GM08714 (cell line): Measurements from ENCODE around the gene PCBP2.

Experiments
- H3K4me3 ChIP-seq: fragments of 200-500 bp; sonication (Bioruptor generic); 2 replicates; pipeline ENCODE4 v1.5.1; 2014; ENCODE audit warnings: mild to moderate bottlenecking, low read length, inconsistent platforms
- ZNF274 ChIP-seq: IDR thresholded peaks from 2 replicates; pipeline ENCODE4 v1.6.1; 2012; ENCODE audit warnings: mild to moderate bottlenecking, low read depth, low read length

PCBP2 gene

GRCh38 chr12:53500776-53501614 is 49.1 kb downstream of the PCBP2 start, which contains the start of gene TARBP2:
Gene TARBP2, plus strand, starts transcription at chr12:53501283. Its CDS starts 126 bp downstream, at chr12:53501409.
- H3K4me3 ChIP-seq = peak within 1 kb of the TSS; percentile 71
- TF ChIP-seq ZNF274 = no peak

DNA sequence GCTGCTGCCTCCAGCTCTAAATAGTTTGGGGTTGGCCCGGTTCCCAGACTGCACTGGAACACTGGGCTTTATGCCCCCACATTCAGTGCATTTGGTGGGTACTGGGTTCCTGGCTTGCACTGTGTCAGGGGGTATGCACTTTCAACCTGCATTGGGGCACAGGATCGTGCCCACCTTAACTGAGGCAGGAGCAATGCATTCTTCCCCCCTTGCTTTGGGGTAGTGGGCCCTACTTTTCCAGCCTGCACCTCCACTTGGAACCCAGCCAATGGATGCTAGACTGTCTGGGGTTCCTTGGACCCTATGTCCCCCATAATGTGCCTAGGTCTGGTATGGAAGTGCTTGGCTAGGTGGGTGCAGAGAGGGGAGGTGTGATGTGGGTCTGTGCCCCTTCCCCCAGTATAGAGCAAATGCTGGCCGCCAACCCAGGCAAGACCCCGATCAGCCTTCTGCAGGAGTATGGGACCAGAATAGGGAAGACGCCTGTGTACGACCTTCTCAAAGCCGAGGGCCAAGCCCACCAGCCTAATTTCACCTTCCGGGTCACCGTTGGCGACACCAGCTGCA is 49.8 kb downstream of the PCBP2 start:
- no peak for TF ChIP-seq ZNF274
- peak overlapping the region; percentile 68 for H3K4me3 ChIP-seq

- peak overlapping the region; percentile 68; the same call in 1 of the 2 replicates for H3K4me3 ChIP-seq
- TF ChIP-seq ZNF274 = no peak
Measured at GRCh38 chr12:53502331-53502730, 50.4 kb downstream of the PCBP2 start.

DNA sequence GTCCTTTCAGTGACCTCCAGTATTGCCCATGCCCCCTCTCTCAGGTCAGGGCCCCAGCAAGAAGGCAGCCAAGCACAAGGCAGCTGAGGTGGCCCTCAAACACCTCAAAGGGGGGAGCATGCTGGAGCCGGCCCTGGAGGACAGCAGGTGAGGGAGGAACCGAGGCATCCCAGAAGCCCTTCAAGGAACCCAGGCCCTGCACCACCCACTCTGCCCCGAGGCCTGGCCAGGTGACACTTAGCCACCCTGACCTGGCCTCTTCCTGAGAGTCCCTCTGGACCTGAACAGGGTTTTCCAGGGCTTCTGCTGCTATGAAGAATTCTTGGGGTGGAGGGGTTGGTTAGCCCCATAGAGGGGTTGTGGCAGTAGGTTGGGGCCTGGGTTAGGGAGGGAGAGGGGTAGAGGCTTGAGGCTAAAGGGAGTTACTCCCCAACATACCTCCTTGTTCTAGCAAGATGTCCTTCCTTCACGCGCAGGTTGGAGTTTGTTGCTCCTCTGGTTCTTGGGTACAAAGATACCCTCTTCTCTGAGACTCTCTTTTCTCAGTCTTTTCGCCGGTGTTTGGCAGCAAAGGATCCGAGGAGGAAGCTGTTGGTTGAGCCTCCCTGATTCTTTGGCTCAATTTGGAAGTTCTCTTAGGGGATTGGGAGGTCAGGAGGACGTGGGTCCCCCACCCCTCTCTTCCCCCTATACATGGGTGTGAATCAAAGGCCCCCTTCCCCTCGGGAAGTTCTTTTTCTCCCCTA is 51.3 kb downstream of the PCBP2 start:
- TF ChIP-seq ZNF274 = no peak
- no peak overlapping the region for H3K4me3 ChIP-seq

- no peak for TF ChIP-seq ZNF274
- no peak overlapping the region for H3K4me3 ChIP-seq
Measured at GRCh38 chr12:53504004-53504920, 52.4 kb downstream of the PCBP2 start.

DNA sequence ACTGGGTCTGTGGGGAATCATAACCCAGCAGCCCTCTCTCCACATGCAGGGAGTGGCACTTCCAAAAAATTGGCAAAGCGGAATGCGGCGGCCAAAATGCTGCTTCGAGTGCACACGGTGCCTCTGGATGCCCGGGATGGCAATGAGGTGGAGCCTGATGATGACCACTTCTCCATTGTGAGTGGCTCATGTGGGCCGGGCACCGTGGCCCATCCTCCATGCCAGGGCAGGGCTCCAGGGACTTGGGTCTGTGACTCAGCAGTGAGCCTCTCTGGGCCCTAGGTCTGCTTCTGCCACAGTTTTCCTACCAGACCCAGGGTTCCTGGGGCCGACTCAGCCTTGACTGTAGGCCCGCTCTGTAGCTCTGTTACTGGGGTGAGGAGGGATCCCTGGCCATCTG is 53.2 kb downstream of the PCBP2 start:
- H3K4me3 ChIP-seq = no peak overlapping the region
- no peak for TF ChIP-seq ZNF274

- no peak for TF ChIP-seq ZNF274
- H3K4me3 ChIP-seq = no peak overlapping the region
Measured at GRCh38 chr12:53505555-53506449, 53.9 kb downstream of the PCBP2 start.

DNA sequence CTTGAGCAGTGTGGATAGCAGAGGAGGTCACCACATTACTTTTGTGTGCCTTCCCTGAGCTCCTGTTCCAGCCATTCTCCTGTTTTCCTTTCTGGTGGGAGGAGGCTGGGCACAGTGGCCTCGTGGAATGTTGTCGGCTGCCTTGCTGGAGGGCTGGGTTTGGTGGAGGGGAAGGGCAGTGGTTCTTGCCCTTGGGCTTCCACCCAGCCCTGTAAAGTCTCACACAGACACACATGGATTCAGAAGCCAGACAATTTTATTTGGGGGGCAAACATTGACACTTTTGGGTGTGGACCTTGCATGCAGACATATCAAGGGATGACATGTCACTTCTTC is 54.5 kb downstream of the PCBP2 start:
- TF ChIP-seq ZNF274 = no peak

DNA sequence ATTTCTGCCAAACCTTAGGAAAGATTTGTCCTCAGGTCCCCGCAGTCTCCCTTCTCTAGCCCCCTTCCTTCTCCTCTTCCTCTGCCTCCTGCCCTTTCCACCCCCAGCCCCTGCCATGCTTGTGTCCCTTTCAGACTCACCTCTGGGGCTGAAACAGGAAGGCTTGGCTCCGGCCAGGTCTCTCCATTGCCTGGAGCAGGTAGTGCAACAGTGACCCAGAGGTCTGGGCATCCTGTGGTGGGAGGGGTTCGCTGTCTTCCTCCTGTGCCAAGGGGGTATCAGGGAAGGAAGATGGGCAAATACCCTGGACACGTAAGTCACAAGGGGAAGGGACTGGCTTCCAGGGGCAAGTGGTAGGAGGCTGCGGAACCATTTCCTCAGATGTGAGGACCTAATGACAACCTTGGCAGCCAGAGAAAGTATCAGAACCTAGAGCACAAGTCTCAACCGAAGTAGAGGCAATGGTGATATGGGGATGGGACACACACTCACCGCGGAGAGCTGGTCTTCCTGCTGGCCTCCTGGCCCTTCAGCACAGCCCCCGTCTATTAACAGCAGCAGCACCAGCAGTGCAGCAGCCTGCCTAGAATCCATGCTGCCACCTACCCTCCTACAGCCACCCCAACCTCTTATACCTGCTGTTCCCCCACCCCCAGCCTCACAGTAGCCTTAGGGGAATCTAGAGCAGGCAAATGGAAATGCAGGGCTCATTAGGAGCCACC is 55.1 kb downstream of the PCBP2 start, which contains the start of gene NPFF:
TSS of gene NPFF (minus strand) at position 604 of the 722 bp plus-strand sequence. CDS start at position 594, 10 bp downstream.
- no peak within 1 kb of the TSS for H3K4me3 ChIP-seq
- no peak for TF ChIP-seq ZNF274

More for the DNA sequence above, 54.5 kb downstream of the PCBP2 start:
- H3K4me3 ChIP-seq = no peak overlapping the region

GRCh38 chr12:53507603-53507885 is 55.6 kb downstream of the PCBP2 start:
- TF ChIP-seq ZNF274 = no peak
- no peak overlapping the region for H3K4me3 ChIP-seq

- H3K4me3 ChIP-seq = no peak overlapping the region
- TF ChIP-seq ZNF274 = no peak
Measured at GRCh38 chr12:53508534-53509170, 56.8 kb downstream of the PCBP2 start.
